Ovary (tissue), 3 donors: ENCODE results near the gene EFCAB13.

Source experiments
- EP300 ChIP-seq: sonication (generic); formaldehyde crosslinking; IDR thresholded peaks from one replicate; pipeline ENCODE4 v1.6.1; 2017; ENCODE audit warnings: antibody characterized with exemption
- POLR2A ChIP-seq: fragments of 450-650 bp; IDR thresholded peaks from one replicate; pipeline ENCODE4 v1.6.1; 2017; ENCODE audit warnings: antibody characterized with exemption, mild to moderate bottlenecking, moderate library complexity
- TF ChIP-seq, protein P1 (sequence below), 3 donors: fragments of 450-650 bp in 2 of 3; fragments of 200-600 bp in 1 of 3; IDR thresholded peaks; one replicate each; pipeline versions ENCODE4 v1.5.1 to v1.8.0; 2016 to 2022; ENCODE audit warnings: antibody characterized with exemption in 3 of 3, mild to moderate bottlenecking in 1 of 3
- donor health status: DM: no; HTN: no; CAD: no.

DNA sequence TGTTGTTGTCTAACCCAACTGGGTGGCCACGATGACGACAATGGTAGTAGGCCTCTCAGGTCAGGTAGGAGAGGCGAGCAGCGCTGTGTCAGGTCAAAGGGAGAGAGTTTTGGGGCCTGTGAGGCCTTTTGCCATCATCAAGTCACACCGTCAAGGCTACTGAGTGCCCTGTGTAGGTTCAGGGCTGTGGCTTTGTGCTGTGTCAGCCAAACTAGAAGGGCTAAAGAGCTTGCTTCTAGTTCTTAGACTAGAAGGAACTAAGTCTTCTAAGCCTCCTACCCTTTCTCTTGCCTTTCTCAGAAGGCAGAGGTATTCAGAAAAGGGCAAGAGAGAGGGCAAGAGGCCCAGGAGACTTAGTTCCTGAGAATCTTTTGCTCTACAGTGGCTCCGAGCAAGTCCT is 25.0 kb upstream of the EFCAB13 start:
- TF ChIP-seq, protein P1, sequence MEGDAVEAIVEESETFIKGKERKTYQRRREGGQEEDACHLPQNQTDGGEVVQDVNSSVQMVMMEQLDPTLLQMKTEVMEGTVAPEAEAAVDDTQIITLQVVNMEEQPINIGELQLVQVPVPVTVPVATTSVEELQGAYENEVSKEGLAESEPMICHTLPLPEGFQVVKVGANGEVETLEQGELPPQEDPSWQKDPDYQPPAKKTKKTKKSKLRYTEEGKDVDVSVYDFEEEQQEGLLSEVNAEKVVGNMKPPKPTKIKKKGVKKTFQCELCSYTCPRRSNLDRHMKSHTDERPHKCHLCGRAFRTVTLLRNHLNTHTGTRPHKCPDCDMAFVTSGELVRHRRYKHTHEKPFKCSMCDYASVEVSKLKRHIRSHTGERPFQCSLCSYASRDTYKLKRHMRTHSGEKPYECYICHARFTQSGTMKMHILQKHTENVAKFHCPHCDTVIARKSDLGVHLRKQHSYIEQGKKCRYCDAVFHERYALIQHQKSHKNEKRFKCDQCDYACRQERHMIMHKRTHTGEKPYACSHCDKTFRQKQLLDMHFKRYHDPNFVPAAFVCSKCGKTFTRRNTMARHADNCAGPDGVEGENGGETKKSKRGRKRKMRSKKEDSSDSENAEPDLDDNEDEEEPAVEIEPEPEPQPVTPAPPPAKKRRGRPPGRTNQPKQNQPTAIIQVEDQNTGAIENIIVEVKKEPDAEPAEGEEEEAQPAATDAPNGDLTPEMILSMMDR (IDR thresholded peaks at IDR 0.05) = no peak
- TF ChIP-seq POLR2A (no peak), EP300 (no peak)
